GM23338 (cell line): ENCODE measurements around the gene CD244. TPM values are rescaled to one million over a fixed set of nuclear protein-coding genes. Genes with fewer than 3 reads are reported as not detected.

Experiments
- ATAC-seq: fragments of 200-7000 bp; cut with Tn5 transposase; 3 replicates; pipeline ENCODE4 v1.9.1; 2020
- DNase-seq: peaks from one replicate; pipeline ENCODE4 v3.0.0-alpha.2; 2015; ENCODE audit warnings: low spot score
- H2AFZ ChIP-seq: fragments of 200-600 bp; sonication (generic); 2 replicates; pipeline ENCODE4 v1.8.0; 2016; ENCODE audit warnings: antibody characterized with exemption, mild to moderate bottlenecking, moderate library complexity
- H3F3A ChIP-seq: fragments of 200-600 bp; sonication (generic); replicated peaks from 2 replicates; pipeline ENCODE4 v1.8.0; 2017; ENCODE audit warnings: antibody characterized with exemption, mixed run types, low read depth
- H3K27ac ChIP-seq: fragments of 200-600 bp; sonication (generic); 2 replicates; pipeline ENCODE4 v1.6.1; 2016; ENCODE audit warnings: low read depth
- H3K27me3 ChIP-seq: fragments of 200-600 bp; sonication (generic); 2 replicates; pipeline ENCODE4 v1.8.0; 2016; ENCODE audit warnings: mild to moderate bottlenecking, mixed run types, moderate library complexity; ENCODE audit not compliant: insufficient read depth
- H3K36me3 ChIP-seq: fragments of 200-600 bp; sonication (generic); 2 replicates; pipeline ENCODE4 v1.8.0; 2016; ENCODE audit warnings: mild to moderate bottlenecking; ENCODE audit not compliant: insufficient read depth
- H3K4me1 ChIP-seq: fragments of 200-600 bp; sonication (generic); 2 replicates; pipeline ENCODE4 v1.8.0; 2016; ENCODE audit warnings: mild to moderate bottlenecking, moderate library complexity; ENCODE audit not compliant: insufficient read depth
- H3K4me2 ChIP-seq: fragments of 200-600 bp; sonication (generic); 2 replicates; pipeline ENCODE4 v1.7.1; 2017; ENCODE audit warnings: mixed run types
- H3K4me3 ChIP-seq: fragments of 200-600 bp; sonication (generic); 2 replicates; pipeline ENCODE4 v1.6.1; 2016; ENCODE audit warnings: mixed run types
- H3K79me2 ChIP-seq: fragments of 200-600 bp; sonication (generic); replicated peaks from 2 replicates; pipeline ENCODE4 v1.8.0; 2017; ENCODE audit warnings: mild to moderate bottlenecking; ENCODE audit not compliant: insufficient read depth
- H3K9me2 ChIP-seq: fragments of 200-600 bp; sonication (generic); 2 replicates; pipeline ENCODE4 v1.8.0; 2017; ENCODE audit not compliant: insufficient read depth
- H4K20me1 ChIP-seq: fragments of 200-600 bp; sonication (generic); replicated peaks from 2 replicates; pipeline ENCODE4 v1.8.0; 2017; ENCODE audit warnings: mild to moderate bottlenecking; ENCODE audit not compliant: insufficient read depth
- H3K27ac Mint-ChIP-seq: 2 replicates; pipeline ENCODE4 v1.8.0; 2020; ENCODE audit warnings: inconsistent platforms, mild to moderate bottlenecking, moderate library complexity, mixed read lengths
- H3K27me3 Mint-ChIP-seq: 3 replicates; pipeline ENCODE4 v1.8.0; 2022; ENCODE audit warnings: low read depth, mild to moderate bottlenecking, moderate library complexity, mixed read lengths, inconsistent platforms; ENCODE audit not compliant: insufficient read depth, poor library complexity
- H3K36me3 Mint-ChIP-seq: 3 replicates; pipeline ENCODE4 v1.8.0; 2021; ENCODE audit warnings: low read depth, mild to moderate bottlenecking, inconsistent platforms, moderate library complexity, mixed read lengths
- H3K4me1 Mint-ChIP-seq: 3 replicates; pipeline ENCODE4 v1.8.0; 2020; ENCODE audit warnings: mild to moderate bottlenecking, inconsistent platforms, mixed read lengths
- H3K4me3 Mint-ChIP-seq: 3 replicates; pipeline ENCODE4 v1.8.0; 2021; ENCODE audit warnings: moderate library complexity, mild to moderate bottlenecking, inconsistent platforms, mixed read lengths
- H3K9me3 Mint-ChIP-seq: 3 replicates; pipeline ENCODE4 v1.8.0; 2020; ENCODE audit warnings: moderate library complexity, mild to moderate bottlenecking, inconsistent platforms, mixed read lengths
- CTCF ChIP-seq, 2 experiments: fragments of 200-600 bp in 1 of 2; sonication (generic) in 1 of 2; conservative IDR thresholded peaks; 2 replicates each; pipeline versions ENCODE4 v1.5.1 to v1.6.1; 2016 to 2017; ENCODE audit warnings: antibody characterized with exemption in 2 of 2, low read depth in 2 of 2, mild to moderate bottlenecking in 2 of 2, moderate library complexity in 1 of 2
- ETS1 ChIP-seq: IDR thresholded peaks from 2 replicates; pipeline ENCODE4 v1.6.1; 2016; ENCODE audit warnings: antibody characterized with exemption
- EZH2phosphoT487 ChIP-seq: fragments of 200-600 bp; sonication (generic); IDR thresholded peaks from one replicate; pipeline ENCODE4 v1.8.1; 2018; ENCODE audit warnings: antibody characterized with exemption; ENCODE audit not compliant: unreplicated experiment
- JUNB ChIP-seq: IDR thresholded peaks from one replicate; pipeline ENCODE4 v1.6.1; 2016; ENCODE audit warnings: antibody characterized with exemption; ENCODE audit not compliant: unreplicated experiment
- POLR2AphosphoS5 ChIP-seq: IDR thresholded peaks from 2 replicates; pipeline ENCODE4 v1.6.1; 2016; ENCODE audit warnings: antibody characterized with exemption, low read depth
- REST ChIP-seq: IDR thresholded peaks from one replicate; pipeline ENCODE4 v1.6.1; 2018; ENCODE audit warnings: antibody characterized with exemption; ENCODE audit not compliant: unreplicated experiment
- STAT1 ChIP-seq: IDR thresholded peaks from one replicate; pipeline ENCODE4 v1.6.1; 2016; ENCODE audit warnings: antibody characterized with exemption; ENCODE audit not compliant: unreplicated experiment
- ZNF114 ChIP-seq: fragments of 250-450 bp; sonication (Bioruptor Pico); IDR thresholded peaks from 2 replicates; pipeline ENCODE4 v1.5.0; 2020; ENCODE audit warnings: mild to moderate bottlenecking, moderate library complexity
- ZNF331 ChIP-seq: fragments of 250-450 bp; sonication (Bioruptor Pico); IDR thresholded peaks from 2 replicates; pipeline ENCODE4 v1.5.0; 2020; ENCODE audit warnings: low read depth, mild to moderate bottlenecking, moderate library complexity
- ZNF462 ChIP-seq: fragments of 250-450 bp; sonication (Bioruptor Pico); IDR thresholded peaks from 2 replicates; pipeline ENCODE4 v1.5.0; 2020; ENCODE audit warnings: mild to moderate bottlenecking, moderate library complexity
- polyA plus RNA-seq: library from polyadenylated mRNA; unstranded; fragments of >200 nt; fragmentation: Nextera tagmentation; extraction: Ambion mirVana; gene quantifications from 2 replicates; pipeline ENCODE4 v1.2.1, GENCODE V29; 2016
- total RNA-seq: library from RNA; depleted of rRNA; stranded (reverse); fragments of >200 nt; shearing (Covaris generic); gene quantifications from 2 replicates; pipeline ENCODE4 v1.2.3, GENCODE V29; 2014

Gene CD244
- total and polyA plus RNA-seq, 2 experiments from 2014 or later, result not detected

GRCh38 chr1:160911925-160912324 is 49.2 kb upstream of the CD244 start (continued):
- no peak for TF ChIP-seq ETS1
- TF ChIP-seq ZNF462, result no peak
- no peak for TF ChIP-seq CTCF (conservative IDR thresholded peaks at IDR 0.05; ENCODE audit: low read depth in 2 of 2)

- H3F3A ChIP-seq, result 0 out of 2 replicates have a peak, but pooled peaks cover 3% of the 10 kb centered on the region
- H3K27me3 ChIP-seq, result no peaks in the 10 kb centered on the region
- H3K4me1 Mint-ChIP-seq, result peaks cover 11% of the 10 kb centered on the region
- no peak overlapping the region for H3K27ac Mint-ChIP-seq
- no peak for ATAC-seq
- H3K4me1 ChIP-seq, result peaks cover 18% of the 10 kb centered on the region
- 0 out of 2 replicates have a peak, but pooled peaks cover 9% of the 10 kb centered on the region for H3K9me2 ChIP-seq
- no peaks in the 10 kb centered on the region for H4K20me1 ChIP-seq
- no peak overlapping the region for H3K4me2 ChIP-seq
- no peaks in the 10 kb centered on the region for H3K36me3 ChIP-seq
- no peaks in the 10 kb centered on the region for H3K36me3 Mint-ChIP-seq
- DNase-seq, result no peak
- peaks cover 2% of the 10 kb centered on the region for H3K27me3 Mint-ChIP-seq
- no peaks in the 10 kb centered on the region for H3K79me2 ChIP-seq
- H3K4me3 ChIP-seq, result no peak overlapping the region
- peak overlapping the region; percentile 69; the same call in 1 of the 2 replicates for H2AFZ ChIP-seq
- H3K27ac ChIP-seq, result no peak overlapping the region
- no peak overlapping the region for H3K4me3 Mint-ChIP-seq
- H3K9me3 Mint-ChIP-seq, result no peaks in the 10 kb centered on the region
- no peak for TF ChIP-seq JUNB
- no peak for TF ChIP-seq REST
- TF ChIP-seq POLR2AphosphoS5, result no peak
- TF ChIP-seq ETS1, result no peak
- no peak for TF ChIP-seq ZNF114
- no peak for TF ChIP-seq STAT1
- TF ChIP-seq ZNF331 (CRISPR knock-in tag), result no peak
- TF ChIP-seq EZH2phosphoT487, result no peak
Measured at GRCh38 chr1:160911441-160911840, 48.8 kb upstream of the CD244 start.
